ENCODE results near the gene TYMS.
"Not testable (repeated sequence)": the region's sequence is repeated elsewhere in the genome, so short reads cannot be mapped to it uniquely, and the experiment has no call there.

TYMS gene

GRCh38 chr18:678482-679182 is 21.2 kb downstream of the TYMS start:
- no peak for DNase-seq (ENCODE audit: low spot score)

GRCh38 chr18:679516-679915 is 22.1 kb downstream of the TYMS start:
- no peak for DNase-seq (ENCODE audit: low spot score)

GRCh38 chr18:680392-680791 is 22.9 kb downstream of the TYMS start:
- DNase-seq (ENCODE audit: low spot score): no peak

GRCh38 chr18:681985-682384 is 24.5 kb downstream of the TYMS start:
- no peak for DNase-seq (ENCODE audit: low spot score)

GRCh38 chr18:682416-682815 is 25.0 kb downstream of the TYMS start:
- not testable (repeated sequence) for DNase-seq (ENCODE audit: low spot score)

- DNase-seq (ENCODE audit: low spot score): no peak
These were observed 25.4 kb downstream of the TYMS start for GRCh38 chr18:682833-683232.

GRCh38 chr18:683531-683930 is 26.1 kb downstream of the TYMS start:
- no peak for DNase-seq (ENCODE audit: low spot score)

- no peak for DNase-seq (ENCODE audit: low spot score)
These were observed 28.0 kb downstream of the TYMS start for GRCh38 chr18:685438-685837.

- DNase-seq (ENCODE audit: low spot score): no peak
These were observed 29.1 kb downstream of the TYMS start for GRCh38 chr18:686339-687111.

- no peak for DNase-seq (ENCODE audit: low spot score)
These were observed 30.9 kb downstream of the TYMS start for GRCh38 chr18:688323-688722.

GRCh38 chr18:692824-693223 is 35.4 kb downstream of the TYMS start:
- no peak for DNase-seq (ENCODE audit: low spot score)

GRCh38 chr18:693466-694187 is 36.2 kb downstream of the TYMS start:
- DNase-seq (ENCODE audit: low spot score): no peak

GRCh38 chr18:697012-697411 is 39.6 kb downstream of the TYMS start:
- no peak for DNase-seq (ENCODE audit: low spot score)

GRCh38 chr18:697800-698199 is 40.3 kb downstream of the TYMS start:
- DNase-seq (ENCODE audit: low spot score): no peak

- DNase-seq (ENCODE audit: low spot score): no peak
These were observed 45.9 kb downstream of the TYMS start for GRCh38 chr18:703213-703967.

- DNase-seq (ENCODE audit: low spot score): no peak
These were observed 49.0 kb downstream of the TYMS start for GRCh38 chr18:706405-706804.

- no peak for DNase-seq (ENCODE audit: low spot score)
These were observed 50.6 kb downstream of the TYMS start for GRCh38 chr18:708096-708495.

GRCh38 chr18:709771-710170 is 52.3 kb downstream of the TYMS start:
- DNase-seq (ENCODE audit: low spot score): no peak

GRCh38 chr18:710418-711300 is 53.2 kb downstream of the TYMS start:
- DNase-seq (ENCODE audit: low spot score): no peak

- DNase-seq (ENCODE audit: low spot score): no peak
These were observed 53.8 kb downstream of the TYMS start for GRCh38 chr18:711310-711656.

- DNase-seq (ENCODE audit: low spot score): peak; percentile 63
These were observed 54.4 kb downstream of the TYMS start for GRCh38 chr18:711657-712400.

All from germinal center (tissue), 1 donor.